Lung (tissue), 12 donors: ENCODE data around the gene PP2D1. TPM values are rescaled to one million over a fixed set of nuclear protein-coding genes. Genes with fewer than 3 reads are reported as not detected.

Source experiments
- ATAC-seq: fragments of 200-7000 bp; cut with Tn5 transposase; one replicate; pipeline ENCODE4 v1.9.1; 2020; ENCODE audit warnings: moderate number of reproducible peaks; ENCODE audit not compliant: insufficient read depth, low FRiP score
- DNase-seq, 3 donors: peaks; one replicate each; pipeline ENCODE4 v3.0.0-alpha.2; 2013 to 2017
- H3K27ac ChIP-seq, 2 donors: one replicate each; pipeline ENCODE4 v1.5.1; 2013; ENCODE audit warnings: mild to moderate bottlenecking in 2 of 2, moderate library complexity in 2 of 2, control low read depth in 1 of 2, inconsistent platforms in 1 of 2, low read depth in 1 of 2, low read length in 1 of 2
- H3K27me3 ChIP-seq, 3 donors: one replicate each; pipeline ENCODE4 v1.5.1; 2013; ENCODE audit warnings: low read length in 2 of 3; ENCODE audit not compliant: control insufficient read depth in 3 of 3, insufficient read depth in 3 of 3
- H3K36me3 ChIP-seq, 4 donors: one replicate each; pipeline ENCODE4 v1.5.1; 2013; ENCODE audit warnings: low read length in 4 of 4, mild to moderate bottlenecking in 1 of 4, moderate library complexity in 1 of 4; ENCODE audit not compliant: control insufficient read depth in 4 of 4, insufficient read depth in 4 of 4
- H3K4me1 ChIP-seq, 5 donors: one replicate each; pipeline ENCODE4 v1.5.1; 2013; ENCODE audit warnings: low read length in 5 of 5, mild to moderate bottlenecking in 2 of 5, moderate library complexity in 1 of 5; ENCODE audit not compliant: control insufficient read depth in 5 of 5, insufficient read depth in 5 of 5
- H3K4me3 ChIP-seq: one replicate; pipeline ENCODE4 v1.5.1; 2013; ENCODE audit warnings: mild to moderate bottlenecking, control low read depth, moderate library complexity
- H3K9ac ChIP-seq, 2 donors: one replicate each; pipeline ENCODE4 v1.5.1; 2013; ENCODE audit warnings: low read length in 2 of 2, control low read depth in 1 of 2; ENCODE audit not compliant: insufficient read depth in 1 of 2
- H3K9me3 ChIP-seq, 4 donors: one replicate each; pipeline ENCODE4 v1.5.1; 2013; ENCODE audit warnings: low read length in 3 of 4, mild to moderate bottlenecking in 1 of 4, moderate library complexity in 1 of 4; ENCODE audit not compliant: control insufficient read depth in 4 of 4, insufficient read depth in 3 of 4
- WGBS, 2 donors: extraction: QIAGEN DNeasy Blood & Tissue Kit; methylation state at CpG; one replicate each; pipeline ENCODE4 v1.1.7; 2013; 5-methylcytosine and 5-hydroxymethylcytosine counted together
- polyA plus RNA-seq, 2 donors: library from polyadenylated mRNA; stranded (reverse); fragments of 200-250 nt; gene quantifications; one replicate each; pipeline ENCODE4 v1.2.1, GENCODE V29; 2013
- total RNA-seq, 2 donors: library from RNA; depleted of rRNA in 1 of 2; stranded (reverse); fragments of >200 nt in 1 of 2; gene quantifications; one replicate each; pipeline ENCODE4 v1.2.1, GENCODE V29; 2014 to 2021
- TF ChIP-seq, protein P1 (sequence below): IDR thresholded peaks from 2 replicates; pipeline ENCODE4 v1.5.1; 2012; ENCODE audit warnings: mild to moderate bottlenecking; ENCODE audit errors: control extremely low read depth, extremely low read depth
- donor health status: control.
- donor health status: control.
- donor health status: Bipolar disorder and iron deficiency.
- donor health status: healthy.
- donor health status: DM: yes; HTN: yes; CAD: no.

The PP2D1 gene
- total and polyA plus RNA-seq, 4 donors, result not detected

DNA sequence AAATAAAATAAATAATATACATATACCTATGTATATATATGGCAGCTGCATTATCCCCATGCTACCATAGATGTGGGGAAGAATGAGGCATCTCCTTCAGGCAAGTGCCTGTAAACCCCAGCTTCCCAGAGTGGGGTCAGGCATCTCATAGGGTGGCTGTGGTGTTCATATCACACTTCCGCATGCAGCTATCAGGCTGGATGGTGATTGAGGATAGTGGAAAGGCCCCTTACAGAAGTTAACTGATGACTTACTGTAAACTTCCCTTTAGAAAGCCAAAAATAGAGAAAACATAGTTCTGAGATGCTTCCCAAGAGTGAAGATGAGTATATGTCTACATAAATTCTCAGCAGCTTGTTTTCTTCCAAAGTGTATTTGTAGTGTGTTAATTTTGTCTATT is 3.5 kb upstream of the PP2D1 start:
- no peak for ATAC-seq
- TF ChIP-seq, protein P1, sequence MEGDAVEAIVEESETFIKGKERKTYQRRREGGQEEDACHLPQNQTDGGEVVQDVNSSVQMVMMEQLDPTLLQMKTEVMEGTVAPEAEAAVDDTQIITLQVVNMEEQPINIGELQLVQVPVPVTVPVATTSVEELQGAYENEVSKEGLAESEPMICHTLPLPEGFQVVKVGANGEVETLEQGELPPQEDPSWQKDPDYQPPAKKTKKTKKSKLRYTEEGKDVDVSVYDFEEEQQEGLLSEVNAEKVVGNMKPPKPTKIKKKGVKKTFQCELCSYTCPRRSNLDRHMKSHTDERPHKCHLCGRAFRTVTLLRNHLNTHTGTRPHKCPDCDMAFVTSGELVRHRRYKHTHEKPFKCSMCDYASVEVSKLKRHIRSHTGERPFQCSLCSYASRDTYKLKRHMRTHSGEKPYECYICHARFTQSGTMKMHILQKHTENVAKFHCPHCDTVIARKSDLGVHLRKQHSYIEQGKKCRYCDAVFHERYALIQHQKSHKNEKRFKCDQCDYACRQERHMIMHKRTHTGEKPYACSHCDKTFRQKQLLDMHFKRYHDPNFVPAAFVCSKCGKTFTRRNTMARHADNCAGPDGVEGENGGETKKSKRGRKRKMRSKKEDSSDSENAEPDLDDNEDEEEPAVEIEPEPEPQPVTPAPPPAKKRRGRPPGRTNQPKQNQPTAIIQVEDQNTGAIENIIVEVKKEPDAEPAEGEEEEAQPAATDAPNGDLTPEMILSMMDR, result no peak
- WGBS, 2 donors, result 85 to 93% methylated on average over 1 of the region's 1 CpG

DNA sequence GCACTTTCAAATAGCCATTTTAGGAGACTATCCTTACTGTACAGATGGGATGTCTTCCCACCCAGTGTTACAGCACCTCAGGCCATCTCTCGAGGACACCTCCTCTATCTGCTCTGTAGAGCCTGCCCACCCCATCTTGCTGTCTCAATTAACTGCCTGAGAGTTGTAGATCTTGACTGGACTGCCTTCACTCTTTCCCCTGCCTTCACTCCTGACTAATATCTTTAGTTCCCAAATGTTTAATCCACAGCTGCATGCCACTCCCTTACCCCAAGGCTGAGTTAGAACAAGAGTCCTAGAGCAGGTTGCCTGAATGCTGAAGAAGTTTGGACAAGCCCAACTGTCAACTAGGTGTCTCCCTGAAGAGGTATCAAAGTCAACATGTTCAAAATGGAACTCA is 1.3 kb upstream of the PP2D1 start:
- Histone ChIP-seq H3K9me3 (peaks cover 0 to 1% (median 0%) of the 10 kb centered on the region in 4 donors), H3K9ac (no peak overlapping the region), H3K4me1 (peaks cover 0 to 1% (median 0%) of the 10 kb centered on the region in 5 donors), H3K4me3 (no peak overlapping the region), H3K27ac (no peak overlapping the region), H3K27me3 (no peaks in the 10 kb centered on the region), H3K36me3 (no peaks in the 10 kb centered on the region)
- TF ChIP-seq, protein P1, result no peak
- no peak for DNase-seq
- WGBS, 2 donors, result 93 to 100% methylated on average over 1 of the region's 1 CpG
- no peak for ATAC-seq

More for the DNA sequence above, 3.5 kb upstream of the PP2D1 start:
- Histone ChIP-seq H3K4me3 (no peak overlapping the region), H3K27ac (no peak overlapping the region), H3K9ac (no peak overlapping the region), H3K4me1 (peaks cover 0 to 1% (median 0%) of the 10 kb centered on the region in 5 donors), H3K27me3 (no peaks in the 10 kb centered on the region), H3K9me3 (peaks cover 0 to 1% (median 0%) of the 10 kb centered on the region in 4 donors), H3K36me3 (no peaks in the 10 kb centered on the region)
- no peak for DNase-seq

DNA sequence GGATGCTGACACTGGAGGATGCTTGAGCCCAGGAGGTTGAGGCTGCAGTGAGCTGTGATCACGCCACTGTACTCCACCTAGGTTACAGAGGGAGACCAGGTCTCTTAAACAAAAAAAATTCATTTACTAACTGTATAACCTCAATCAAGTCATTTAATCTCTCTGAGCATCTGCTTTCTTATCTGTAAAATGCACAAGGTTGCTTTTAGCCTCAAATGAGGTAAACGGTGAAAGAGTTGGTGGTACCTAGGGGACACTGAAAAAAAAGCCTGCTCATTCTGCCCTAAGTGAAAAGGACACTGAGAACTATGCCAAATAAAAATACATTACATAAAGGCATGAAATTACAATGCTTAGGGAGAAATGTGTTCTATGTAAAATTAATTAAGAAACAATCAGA is 3.4 kb downstream of the PP2D1 start:
- Histone ChIP-seq H3K27me3 (no peaks in the 10 kb centered on the region), H3K4me1 (no peaks in the 10 kb centered on the region), H3K36me3 (no peaks in the 10 kb centered on the region), H3K9ac (no peak overlapping the region), H3K9me3 (peaks cover 0 to 1% (median 0%) of the 10 kb centered on the region in 4 donors), H3K27ac (no peak overlapping the region), H3K4me3 (no peak overlapping the region)
- no peak for DNase-seq
- ATAC-seq, result no peak
- 64 to 78% methylated on average over 2 of the region's 2 CpGs for WGBS, 2 donors
- TF ChIP-seq, protein P1, result no peak

DNA sequence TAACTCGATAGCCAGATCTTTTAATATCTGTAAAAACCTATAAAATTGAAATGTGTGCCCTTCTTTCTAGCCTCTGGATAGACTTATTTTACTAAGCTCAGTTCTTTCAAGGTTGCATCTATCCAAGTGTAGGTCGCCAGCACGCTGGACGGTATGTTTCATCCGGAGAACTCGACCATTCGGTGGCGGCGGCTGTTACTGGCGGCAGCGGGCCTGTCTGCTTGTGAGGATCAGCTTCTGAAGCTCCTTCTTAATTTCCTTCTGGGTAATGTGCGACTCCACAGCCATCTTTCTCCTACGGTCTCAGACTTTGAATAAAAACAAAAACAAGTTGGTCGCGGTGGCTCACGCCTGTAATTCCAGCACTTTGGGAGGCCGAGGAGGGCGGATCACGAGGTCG is 4.1 kb downstream of the PP2D1 start:
- Histone ChIP-seq H3K9me3 (peaks cover 0 to 1% (median 0%) of the 10 kb centered on the region in 4 donors), H3K27me3 (no peaks in the 10 kb centered on the region), H3K27ac (no peak overlapping the region), H3K4me1 (no peaks in the 10 kb centered on the region), H3K9ac (no peak overlapping the region), H3K4me3 (no peak overlapping the region), H3K36me3 (no peaks in the 10 kb centered on the region)
- 97 to 98% methylated on average over 20 of the region's 20 CpGs for WGBS, 2 donors
- TF ChIP-seq, protein P1, result no peak
- no peak for DNase-seq
- ATAC-seq, result no peak
